GM19035 (cell line): Measurements from ENCODE around the gene TUT4.

Experiments used
- ATAC-seq: cut with Tn5 transposase; IDR thresholded peaks from one replicate; pipeline ENCODE4 v1.9.1; 2021; ENCODE audit not compliant: unreplicated experiment

Gene TUT4

DNA sequence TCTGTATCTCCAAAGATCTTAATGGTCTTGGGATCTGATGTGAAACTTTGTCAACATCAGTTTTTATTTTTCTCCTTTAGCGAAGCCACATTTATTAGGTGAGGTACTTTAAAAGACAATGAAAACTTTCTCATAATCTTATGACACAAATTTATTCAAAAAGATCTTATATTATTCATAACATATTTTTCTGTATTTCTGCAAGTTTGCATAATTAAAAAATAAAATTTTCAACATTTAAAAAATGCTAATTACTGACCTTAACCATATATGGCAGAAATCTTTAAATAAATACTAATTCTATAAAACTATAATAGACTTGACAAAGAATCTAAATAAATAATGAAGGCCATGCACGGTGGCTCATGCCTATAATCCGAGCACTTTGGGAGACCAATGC is 75.9 kb downstream of the TUT4 start:
- no peak for ATAC-seq

DNA sequence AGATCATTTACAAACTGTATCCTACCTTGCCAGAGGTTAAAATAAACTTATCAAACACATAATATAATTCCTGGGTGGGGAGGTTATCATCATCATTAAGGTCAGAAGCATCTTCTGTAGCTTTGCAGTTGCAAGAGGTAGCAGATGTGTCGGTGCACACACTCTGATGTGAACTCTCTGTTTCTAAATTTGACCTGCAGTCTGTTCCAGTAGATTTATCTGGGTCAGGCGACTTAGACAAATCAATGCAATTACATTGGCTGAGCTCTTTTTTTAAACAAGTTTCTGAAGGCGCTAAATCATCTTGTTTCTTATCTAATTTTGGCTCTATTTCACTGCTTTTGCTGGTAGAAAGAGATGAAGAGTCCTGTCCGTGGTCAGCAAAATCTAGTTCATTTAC is 78.1 kb downstream of the TUT4 start:
- no peak for ATAC-seq

DNA sequence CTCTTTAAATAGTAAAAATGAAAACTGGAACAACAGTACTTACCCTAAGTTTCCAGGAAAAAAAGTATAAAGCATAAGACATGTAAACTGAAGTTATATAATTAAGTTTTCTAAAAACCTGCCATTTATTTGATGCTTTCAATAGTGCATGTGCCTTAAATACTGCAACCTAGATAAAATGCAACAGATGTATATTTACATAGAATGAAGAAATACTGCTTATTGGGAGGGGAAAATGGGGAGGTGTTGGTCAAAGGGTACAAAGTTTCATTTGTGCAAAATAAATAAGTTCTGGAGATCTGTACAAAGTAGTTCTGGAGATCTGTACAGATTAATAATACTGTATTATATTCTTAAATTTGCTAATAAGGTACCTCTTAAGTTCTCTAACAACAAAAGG is 79.9 kb downstream of the TUT4 start:
- no peak for ATAC-seq

DNA sequence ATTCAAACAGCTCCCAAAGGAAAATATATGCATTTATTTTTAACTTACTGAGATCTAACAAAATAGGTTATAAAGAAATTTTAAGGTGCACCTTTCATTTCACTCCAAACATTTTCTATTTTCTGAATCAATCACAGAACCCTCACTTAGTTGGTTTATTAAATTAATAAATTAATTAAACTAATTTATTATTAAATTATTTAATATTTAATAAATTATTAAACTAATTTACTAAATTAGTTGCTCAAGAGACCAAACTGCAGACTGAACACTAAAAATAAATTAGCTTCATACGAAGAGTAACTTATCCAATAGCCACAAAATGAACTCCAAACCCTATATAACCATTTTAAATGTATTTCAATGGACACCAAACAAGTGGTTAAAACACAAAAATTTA is 80.5 kb downstream of the TUT4 start:
- ATAC-seq = no peak

DNA sequence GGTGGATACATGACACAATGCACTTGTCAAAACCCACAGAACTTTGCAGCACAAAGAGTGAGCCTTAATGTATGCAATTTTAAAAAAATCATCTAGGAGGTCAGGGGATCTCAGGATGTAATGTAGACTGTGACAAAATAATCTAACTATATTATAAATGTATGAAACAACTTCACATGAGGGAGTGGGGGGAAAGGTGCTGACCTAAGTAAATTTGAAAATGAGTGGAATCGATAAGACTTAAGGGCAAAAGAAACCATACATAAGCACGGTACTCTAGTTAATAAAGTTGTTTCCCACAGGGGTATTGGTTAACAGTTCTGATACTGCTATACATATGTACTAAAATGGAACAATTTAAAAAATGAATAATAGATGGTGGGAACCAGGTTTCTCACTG is 83.8 kb downstream of the TUT4 start:
- ATAC-seq = no peak

DNA sequence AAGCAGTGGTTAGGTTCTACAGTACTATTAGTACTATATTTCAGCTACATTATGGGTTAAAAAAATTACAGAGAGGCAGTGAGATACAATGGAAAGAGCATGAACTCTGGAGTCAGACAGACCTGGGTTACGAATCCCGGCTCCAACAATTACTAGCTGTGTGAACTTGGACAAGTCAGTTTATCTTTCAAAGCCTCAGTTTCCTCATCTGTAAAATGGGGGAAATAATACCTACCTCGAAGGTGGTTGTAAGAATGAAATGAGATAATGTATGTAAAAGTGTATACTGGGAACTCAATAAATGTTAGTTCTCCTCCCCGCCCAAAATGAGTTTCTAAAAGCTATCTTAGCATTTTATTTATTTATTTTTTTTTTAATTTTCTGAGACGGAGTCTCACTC is 89.0 kb downstream of the TUT4 start:
- ATAC-seq = no peak

DNA sequence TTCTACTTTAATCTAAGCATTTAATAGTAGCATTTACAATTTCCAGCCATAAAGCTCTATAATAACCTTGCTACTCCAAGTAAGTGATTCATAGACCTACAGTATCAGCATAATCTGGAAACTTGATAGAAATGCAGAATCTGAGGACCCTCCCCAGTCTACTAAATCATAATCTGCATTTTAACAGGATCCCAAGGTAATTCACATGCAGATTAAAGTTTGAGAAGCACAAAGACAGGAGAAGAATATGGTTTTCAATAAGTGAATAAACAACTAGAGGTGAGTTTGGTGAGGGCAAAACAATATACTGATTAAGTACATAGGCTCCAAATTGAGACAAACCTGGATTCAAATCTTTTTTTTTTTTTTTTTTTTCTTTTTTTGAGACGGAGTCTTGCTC is 91.1 kb downstream of the TUT4 start:
- no peak for ATAC-seq

DNA sequence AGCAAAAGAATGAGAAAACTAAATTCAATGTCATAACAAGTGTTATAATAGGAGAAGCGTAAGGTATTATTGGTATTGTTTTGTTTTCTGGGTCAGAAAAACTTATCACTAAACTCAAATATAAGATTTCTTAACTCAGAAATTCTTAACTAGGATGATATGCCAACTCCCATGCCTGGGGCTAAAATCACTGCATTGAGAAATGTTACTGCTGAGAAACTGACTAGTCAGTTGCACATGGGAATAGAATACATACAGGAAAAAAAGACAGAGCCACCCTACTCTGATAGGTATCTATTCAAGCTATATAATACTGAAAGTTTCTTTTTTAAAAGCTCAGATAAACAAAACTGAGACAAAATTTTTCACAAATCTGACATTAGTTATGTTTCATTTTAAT is 92.2 kb downstream of the TUT4 start:
- ATAC-seq = no peak

DNA sequence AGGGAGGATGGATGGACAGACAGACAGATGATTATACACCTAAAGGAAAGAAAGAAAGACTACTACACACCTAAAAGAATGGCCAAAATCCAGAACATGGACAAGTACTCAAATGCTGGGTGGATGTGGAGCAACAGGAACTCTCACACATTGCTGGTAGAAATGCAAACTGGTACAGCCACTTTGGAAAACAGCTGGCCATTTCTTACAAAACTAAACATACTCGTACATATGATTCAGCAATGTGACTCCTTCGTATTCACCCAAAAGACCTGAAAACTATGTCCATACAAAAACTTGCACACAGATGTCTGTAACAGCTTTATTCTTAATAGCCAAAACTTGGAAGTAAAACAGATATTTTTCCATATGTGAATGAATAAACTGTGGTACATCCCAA is 97.2 kb downstream of the TUT4 start:
- no peak for ATAC-seq

DNA sequence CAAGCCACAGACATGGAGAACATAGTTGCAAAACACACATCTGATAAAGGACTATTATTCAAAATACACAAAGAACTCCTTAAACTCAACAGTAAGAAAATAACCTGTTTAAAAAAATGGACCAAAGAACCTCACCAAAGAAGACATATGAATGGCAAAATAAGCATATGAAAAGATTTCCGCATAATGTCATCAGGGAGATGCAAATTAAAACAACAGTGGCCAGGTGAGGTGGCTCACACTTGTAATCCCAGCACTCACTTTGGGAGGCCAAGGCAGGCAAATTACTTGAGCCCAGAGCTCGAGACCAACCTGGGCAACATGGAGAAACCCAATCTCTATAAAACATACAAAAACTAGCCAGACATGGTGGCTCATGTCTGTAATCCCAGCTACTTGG is 98.1 kb downstream of the TUT4 start:
- ATAC-seq = no peak

DNA sequence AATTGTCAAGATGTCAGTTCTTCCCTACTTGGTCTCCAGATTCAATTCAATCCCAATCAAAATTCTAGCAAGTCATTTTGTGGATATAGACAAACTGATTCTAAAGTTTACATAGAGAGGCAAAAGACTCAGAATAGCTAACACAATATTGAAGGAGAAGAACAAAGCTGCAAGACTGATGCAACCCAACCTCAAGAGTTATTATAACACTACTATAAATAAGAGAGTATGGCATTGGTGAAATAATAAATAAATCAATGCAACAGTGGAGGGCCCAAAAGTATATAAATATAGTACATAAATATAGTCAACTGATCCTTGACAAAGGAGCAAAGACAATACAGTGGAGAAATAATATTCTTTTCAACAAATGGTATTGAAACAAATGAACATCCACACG is 98.8 kb downstream of the TUT4 start:
- ATAC-seq = no peak

DNA sequence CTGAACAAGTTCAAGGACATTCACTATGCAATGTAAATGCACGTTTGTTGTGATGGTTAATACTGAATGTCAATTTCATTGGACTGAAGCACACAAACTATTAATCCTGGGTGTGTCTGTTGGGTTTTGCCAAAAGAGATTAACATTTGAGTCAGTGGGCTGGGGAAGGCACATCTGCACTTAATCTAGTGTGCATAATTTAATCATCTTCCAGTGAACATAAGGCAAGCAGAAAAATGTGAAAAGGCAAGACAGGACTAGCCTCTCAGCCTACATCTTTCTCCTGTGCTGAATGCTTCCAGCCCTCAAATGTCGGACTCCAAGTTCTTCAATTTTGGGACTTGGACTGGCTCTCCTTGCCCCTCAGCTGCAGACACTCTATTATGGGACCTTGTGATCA is 108.4 kb downstream of the TUT4 start:
- no peak for ATAC-seq

DNA sequence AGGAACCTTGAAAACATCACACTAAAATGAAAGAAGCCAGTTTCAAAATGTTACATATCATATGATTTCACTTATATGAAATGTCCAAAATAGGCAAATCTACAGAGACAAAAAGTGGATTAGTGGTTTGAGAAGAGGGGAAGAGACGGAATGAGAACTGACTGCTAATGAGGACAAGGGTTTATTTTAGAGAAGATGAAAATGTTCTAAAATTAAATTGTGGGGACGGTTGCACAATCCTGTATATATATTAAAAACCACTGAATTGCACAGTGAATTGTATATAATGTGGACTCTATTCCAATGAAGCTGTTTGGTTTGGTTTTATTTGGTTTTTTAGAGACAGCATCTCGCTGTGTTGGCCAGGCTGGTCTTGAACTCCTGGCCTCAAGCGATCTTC is 112.9 kb downstream of the TUT4 start:
- no peak for ATAC-seq

DNA sequence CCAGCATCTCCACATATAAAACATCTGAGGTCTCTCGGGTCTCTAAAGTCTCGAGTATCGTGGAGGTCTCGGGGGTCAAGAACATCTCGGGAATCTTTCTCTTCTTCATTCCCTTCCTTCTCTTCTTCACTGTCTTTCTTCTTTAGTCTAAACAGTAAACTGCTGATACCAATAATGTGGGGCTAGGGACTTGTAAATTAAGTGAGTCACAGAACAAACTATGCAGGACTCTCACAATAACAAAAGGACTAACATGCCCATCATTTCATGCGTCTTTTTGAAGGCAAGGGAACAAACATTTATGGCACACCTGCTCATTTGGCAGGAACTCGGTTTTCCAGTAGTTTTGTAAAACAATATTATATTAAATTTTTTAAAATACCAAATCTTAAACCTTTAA is 116.1 kb downstream of the TUT4 start:
- ATAC-seq = no peak

DNA sequence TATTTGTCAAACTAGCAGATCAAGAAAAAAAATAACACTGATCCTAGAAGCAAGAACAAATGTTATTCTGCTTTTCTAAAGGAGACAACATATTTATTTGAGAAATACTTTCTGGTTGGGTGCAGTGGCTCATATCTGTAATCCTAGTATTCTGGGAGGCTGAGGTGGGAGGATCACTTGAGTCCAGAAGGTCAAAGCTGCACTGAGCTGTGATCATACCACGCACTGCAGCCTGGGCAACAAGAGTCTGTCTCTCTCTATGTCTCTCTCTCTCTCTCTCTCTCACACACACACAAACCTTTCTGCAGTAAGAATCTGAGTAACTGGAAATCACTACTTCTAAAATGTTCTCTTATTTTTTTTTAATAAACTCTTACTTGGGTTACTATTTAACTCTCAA is 117.2 kb downstream of the TUT4 start:
- ATAC-seq = no peak

DNA sequence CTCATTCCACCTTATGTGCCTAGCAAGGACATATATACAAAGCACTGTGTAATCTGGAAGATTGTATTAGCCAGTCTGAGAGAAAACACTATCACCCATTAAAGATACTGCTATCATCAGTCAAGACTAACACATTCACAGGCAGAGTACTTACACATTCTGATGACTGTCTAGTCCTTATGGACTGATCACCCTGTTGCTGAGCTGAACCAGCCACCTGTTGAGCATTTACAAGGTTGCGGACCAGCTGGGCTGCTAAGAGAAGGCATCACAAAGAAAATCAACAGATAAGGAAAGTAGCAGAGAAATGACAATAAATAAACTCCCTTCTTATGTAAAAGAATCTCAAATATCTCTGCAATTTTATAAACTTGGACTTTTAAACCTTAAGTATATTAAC is 117.7 kb downstream of the TUT4 start:
- no peak for ATAC-seq

DNA sequence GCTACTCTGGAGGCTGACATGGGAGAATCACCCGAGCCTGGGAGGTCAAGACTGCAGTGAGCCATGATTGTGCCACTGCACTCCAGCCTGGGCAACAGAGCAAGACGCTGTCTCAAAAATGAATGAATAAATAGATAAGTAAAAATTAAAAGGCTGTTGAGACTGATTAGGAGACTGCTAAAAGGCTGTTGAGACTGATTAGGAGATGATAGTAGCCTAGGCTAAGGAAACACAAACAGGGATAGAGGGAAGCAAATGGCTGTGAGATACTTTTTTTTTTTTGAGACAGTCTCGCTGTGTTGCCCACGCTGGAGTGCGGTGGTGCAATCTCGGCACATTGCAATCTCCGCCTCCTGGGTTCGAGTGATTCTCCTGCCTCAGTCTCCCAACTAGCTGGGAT is 120.1 kb downstream of the TUT4 start:
- ATAC-seq = no peak

DNA sequence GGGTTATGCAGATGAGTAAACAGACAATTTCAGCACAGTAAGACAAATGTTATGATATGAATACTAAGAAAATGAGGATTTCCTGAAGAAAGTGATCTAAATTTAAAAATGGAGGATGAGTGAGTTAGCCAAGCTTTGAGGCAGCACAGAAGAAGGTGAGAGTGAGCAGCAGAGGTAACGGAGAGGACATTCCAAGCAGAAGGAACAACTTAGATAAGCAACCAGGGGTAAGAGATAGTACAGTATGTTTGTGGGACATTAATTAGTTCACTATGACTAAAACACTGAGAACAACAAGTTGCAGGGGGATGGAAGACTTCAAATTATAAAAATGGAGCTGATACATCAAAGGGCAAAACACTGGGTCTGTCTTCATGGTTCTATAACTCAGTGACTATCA is 125.7 kb downstream of the TUT4 start:
- no peak for ATAC-seq

DNA sequence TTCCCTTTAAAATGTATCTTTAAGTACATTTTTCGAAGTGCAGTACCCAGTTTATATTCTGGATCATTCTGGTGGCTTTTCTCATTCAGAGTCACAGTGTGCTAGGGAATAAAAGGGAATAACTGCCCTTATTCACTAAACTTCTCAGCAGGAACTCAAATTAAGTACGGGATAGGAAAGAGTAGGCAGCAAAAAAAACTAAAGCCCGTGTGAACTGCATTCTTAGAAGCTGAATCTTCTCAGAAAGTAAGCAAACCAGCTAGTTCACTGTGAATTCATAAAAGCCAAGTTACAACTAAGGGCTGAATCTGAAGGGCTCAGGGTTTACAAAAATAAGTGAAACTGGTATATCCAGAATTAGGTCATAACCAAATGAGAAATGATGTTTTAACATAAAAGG is 126.5 kb downstream of the TUT4 start:
- no peak for ATAC-seq

DNA sequence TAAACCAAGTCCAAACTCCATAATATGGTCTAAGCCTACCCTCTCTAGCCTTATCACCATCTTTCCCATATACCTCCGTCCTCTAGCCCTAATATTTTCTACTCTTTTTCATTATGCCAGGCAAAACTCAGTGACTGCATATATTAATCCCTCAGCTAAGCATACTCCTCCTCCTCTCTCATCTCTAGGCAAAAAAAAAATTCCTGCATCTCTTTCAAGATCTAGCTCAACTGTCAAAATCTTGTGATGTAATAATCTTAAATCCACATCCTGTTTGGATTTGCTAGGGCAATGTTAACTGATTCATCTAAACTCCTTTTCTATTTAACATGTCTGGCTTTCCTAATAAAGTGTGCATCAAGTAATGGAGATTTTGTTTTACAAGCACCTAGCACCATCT is 128.1 kb downstream of the TUT4 start:
- no peak for ATAC-seq

DNA sequence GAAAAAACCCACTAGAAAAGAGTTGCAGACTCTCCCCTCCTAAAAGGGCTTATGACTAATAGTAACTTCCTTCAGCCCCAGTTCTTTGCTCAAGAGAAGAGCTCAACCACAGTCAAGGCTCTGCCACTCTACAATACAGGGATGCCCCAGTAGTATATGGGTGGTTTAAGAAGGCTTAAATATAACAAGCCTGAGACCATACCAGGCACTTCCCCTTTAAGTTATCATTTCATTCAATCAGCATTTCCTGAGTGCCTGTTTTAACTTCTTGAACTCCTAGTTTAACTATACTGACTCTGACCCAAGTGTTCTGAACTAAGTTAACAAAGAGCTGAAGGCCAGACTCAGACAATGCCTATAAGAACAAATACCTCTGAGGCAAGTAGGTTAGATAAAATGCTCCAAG is 128.7 kb downstream of the TUT4 start:
- no peak for ATAC-seq

DNA sequence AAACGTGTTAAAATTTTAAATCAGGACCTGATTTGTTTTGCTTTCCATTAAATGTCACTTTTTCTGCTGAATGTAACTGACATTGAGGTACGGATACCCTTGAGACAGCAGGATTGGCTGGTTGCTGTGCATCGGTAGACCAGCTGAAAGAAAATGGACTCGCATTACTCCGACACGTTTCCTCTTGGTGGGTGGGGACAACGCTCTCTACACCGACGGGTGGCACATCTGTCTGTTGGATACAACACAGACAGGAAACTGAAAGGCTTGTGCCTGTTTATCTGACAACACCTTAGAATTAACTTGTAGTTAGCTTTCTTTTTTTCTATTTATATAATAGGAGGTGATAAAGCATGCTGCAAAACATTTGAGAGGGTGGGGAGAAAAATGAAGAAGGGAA is 129.1 kb downstream of the TUT4 start:
- ATAC-seq = no peak

DNA sequence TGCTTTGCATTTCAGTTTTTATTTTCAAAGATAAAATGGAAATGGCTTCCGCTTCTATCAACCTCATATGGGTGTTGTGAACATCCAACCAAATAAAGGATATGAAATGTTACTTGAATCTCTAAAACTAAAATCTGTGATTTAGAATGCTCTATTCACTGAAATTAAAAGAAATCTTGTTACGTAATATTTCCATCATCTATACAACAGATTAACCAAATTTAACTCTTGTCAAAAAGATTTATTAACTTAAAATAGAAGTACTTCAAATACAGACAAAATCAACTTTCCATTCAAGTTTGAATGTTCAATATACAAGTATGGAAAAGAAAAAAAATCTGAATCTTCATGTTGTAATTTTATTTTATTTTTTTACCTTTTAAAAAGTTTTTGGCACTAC is 129.8 kb downstream of the TUT4 start:
- ATAC-seq = no peak

DNA sequence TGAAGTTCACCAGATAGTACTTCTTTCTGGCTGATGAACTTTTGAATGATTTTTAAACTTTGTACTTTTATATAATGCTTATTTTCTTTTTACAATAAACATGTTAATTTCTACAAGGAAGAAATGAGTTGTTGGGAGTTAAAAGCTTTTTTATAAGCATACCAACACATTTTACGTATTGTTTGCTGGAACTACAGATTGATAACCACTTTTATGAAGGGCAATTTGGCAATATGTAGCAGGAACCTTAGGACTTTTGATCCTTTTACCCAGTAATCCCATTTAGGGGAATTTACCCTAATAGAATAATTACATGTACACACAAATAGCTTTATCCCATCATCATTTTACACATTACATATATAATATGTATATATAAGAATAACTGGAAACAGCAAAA is 132.2 kb downstream of the TUT4 start:
- ATAC-seq = no peak
